A549 treated with CORT108297 at 1 μM for 4 hours (cell line): ENCODE results near the gene C11orf97. TPM values are rescaled to one million over a fixed set of nuclear protein-coding genes. Genes with fewer than 3 reads are reported as not detected.

Source experiments
- total RNA-seq: library from RNA; stranded (reverse); fragments of 200-300 nt; extraction: Qiagen RNA extraction; gene quantifications from 5 replicates; pipeline ENCODE4 v1.2.3, GENCODE V29; 2022

The C11orf97 gene, protein sequence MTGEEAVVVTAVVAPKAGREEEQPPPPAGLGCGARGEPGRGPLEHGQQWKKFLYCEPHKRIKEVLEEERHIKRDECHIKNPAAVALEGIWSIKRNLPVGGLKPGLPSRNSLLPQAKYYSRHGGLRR
- not detected in 5 replicates for total RNA-seq

DNA sequence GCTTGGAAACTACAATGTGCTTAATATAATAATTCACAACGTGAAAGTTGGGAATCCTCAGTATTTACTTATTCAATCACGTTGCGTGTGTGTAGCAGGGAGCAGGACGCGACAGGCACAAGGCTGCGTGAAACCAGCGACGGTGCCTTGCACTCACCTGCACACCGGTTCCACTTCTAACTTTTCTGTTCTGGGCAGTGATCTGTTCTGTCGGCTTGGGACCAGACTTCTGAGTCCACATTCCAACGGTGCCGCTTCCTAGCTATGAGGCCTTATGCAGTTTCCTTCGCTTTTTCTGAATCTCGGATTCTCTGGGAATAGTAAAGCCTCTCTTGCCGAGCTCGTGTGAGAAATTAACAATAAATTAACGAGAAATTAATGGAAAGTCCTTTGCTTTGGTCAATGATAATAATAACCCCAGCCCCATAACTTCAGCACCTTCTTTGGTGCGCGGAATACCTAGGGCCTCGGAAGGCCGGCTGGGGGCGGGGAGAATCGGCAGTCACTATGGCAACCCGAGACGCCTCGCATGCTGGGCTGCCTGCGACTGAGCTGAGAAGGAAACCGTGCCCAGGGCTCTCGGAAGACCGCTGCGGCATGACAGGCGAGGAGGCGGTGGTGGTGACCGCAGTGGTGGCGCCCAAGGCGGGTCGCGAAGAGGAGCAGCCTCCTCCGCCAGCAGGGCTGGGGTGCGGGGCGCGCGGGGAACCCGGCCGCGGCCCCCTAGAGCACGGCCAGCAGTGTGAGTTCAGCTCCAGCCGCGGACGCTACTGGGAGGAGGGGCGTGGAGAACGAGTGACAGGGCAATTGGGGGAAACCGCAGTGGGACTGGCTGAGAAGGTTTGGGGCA is at the start of gene C11orf97:
Gene C11orf97, plus strand, starts transcription at position 530 of the 850 bp plus-strand sequence. Its CDS starts 68 bp downstream, at position 598.

DNA sequence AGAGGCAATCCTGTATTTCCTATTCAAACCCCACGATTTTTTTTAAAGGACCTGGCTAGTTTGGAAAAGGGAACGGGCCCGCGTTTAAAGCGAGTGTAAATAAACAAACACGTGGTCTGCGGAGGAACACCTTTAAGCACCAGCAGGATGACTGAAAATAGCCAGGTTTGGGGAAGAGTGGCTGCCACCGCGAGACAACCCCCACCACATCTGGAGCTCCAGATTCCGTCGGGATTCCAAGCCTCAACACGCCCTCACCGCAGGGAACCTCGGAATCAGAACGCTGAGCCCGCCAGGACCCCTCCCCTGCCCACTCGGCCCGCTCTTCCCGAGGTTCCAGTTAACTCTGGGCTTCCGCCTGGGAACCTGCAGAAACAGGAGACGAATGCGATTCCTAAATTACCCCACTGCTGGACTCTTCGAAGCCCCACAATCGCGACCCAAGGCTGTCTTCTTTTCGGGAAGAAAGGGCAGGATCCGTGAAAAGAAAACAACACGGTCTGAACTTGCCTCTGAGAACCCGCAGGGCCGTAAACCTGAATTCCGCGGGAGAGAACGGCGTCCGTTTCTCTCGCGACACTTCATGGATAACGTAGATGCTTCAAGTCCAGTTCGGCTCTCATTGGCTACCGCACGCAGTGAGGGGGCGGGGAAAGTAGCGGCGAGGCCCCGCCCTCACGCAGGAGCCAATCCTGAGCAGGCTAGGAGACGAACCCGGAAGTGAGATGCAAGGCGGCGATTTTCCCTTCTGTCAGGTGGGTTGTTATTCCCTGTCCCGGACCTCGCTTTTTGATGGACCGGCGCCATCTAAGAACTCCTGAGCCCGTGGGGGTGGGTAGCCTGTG is 18.8 kb upstream of the C11orf97 start, which contains the start of the genes ANKRD49 and MRE11:
Gene ANKRD49, plus strand, starts transcription at position 704 of the 845 bp plus-strand sequence. CDS start 2,710 bp downstream, outside the sequence.
Gene MRE11, minus strand, starts transcription at position 564 of the 845 bp plus-strand sequence. CDS start 1,043 bp downstream, outside the sequence.

DNA sequence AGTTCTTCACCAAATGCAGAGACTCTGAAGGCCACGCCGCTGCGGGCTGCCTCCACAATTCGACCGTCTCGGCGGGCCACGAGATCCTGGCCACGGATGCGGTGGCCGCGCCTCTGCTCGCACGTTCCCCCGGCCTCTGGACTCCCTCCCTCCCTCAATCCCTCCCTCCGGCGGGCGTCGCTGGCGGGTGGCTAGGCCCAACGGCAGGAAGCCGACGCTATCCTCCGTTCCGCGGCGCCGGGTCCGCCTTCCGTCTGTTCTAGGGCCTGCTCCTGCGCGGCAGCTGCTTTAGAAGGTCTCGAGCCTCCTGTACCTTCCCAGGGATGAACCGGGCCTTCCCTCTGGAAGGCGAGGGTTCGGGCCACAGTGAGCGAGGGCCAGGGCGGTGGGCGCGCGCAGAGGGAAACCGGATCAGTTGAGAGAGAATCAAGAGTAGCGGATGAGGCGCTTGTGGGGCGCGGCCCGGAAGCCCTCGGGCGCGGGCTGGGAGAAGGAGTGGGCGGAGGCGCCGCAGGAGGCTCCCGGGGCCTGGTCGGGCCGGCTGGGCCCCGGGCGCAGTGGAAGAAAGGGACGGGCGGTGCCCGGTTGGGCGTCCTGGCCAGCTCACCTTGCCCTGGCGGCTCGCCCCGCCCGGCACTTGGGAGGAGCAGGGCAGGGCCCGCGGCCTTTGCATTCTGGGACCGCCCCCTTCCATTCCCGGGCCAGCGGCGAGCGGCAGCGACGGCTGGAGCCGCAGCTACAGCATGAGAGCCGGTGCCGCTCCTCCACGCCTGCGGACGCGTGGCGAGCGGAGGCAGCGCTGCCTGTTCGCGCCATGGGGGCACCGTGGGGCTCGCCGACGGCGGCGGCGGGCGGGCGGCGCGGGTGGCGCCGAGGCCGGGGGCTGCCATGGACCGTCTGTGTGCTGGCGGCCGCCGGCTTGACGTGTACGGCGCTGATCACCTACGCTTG is 31.7 kb downstream of the C11orf97 start, which contains the start of gene FUT4:
Gene FUT4, plus strand, starts transcription at position 227 of the 951 bp plus-strand sequence. Its CDS starts 213 bp downstream, at position 440.

DNA sequence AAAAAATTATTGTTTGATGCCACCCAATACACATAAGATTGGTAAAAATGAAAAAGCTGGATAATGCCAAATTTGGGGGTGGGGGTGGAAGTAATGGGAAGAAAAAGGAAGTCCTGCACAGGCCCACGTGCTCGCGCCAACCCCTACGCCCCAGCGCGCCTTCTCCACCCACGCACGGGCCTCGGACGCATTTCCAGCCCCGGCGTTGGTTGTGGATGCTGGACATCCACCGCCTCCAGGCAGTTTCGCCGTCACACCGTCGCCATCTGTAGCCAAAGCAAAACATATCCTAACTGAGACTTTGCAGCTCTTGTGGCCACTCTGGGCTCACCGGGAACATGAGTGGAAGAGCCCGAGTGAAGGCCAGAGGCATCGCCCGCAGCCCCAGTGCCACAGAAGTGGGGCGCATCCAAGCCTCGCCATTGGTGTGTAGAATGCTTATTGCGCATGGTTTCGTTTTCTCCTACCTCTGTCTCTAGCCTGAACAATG is 55.0 kb downstream of the C11orf97 start, which contains the start of gene PIWIL4:
Gene PIWIL4, plus strand, starts transcription at position 188 of the 490 bp plus-strand sequence. Its CDS starts 151 bp downstream, at position 339.

Other genes with a start within 250 kb of the C11orf97 start
- not detected in 5 replicates for gene IZUMO1R, start 207.9 kb upstream of the C11orf97 start, total RNA-seq
- gene GPR83, start 111.0 kb upstream of the C11orf97 start, total RNA-seq, result 0.03 to 0.08 TPM (median 0.05 TPM) in 5 replicates
- 12.5 to 20.3 TPM (median 15.1 TPM) in 5 replicates for gene MRE11, start 18.6 kb upstream of the C11orf97 start, total RNA-seq
- 6.3 to 7.9 TPM (median 6.6 TPM) in 5 replicates for gene ANKRD49, start 18.5 kb upstream of the C11orf97 start, total RNA-seq
- gene FUT4, start 31.5 kb downstream of the C11orf97 start, total RNA-seq, result 2.2 to 2.9 TPM (median 2.6 TPM) in 5 replicates
- gene PIWIL4, start 54.9 kb downstream of the C11orf97 start, total RNA-seq, result 0.07 to 0.47 TPM (median 0.15 TPM) in 5 replicates